Mammary epithelial cell (primary cell): ENCODE data around the gene MSANTD1.

ENCODE experiments used
- EZH2 ChIP-seq: IDR thresholded peaks from 2 replicates; pipeline ENCODE4 v1.6.1; 2012; ENCODE audit warnings: low read length, inconsistent platforms, borderline replicate concordance
- TF ChIP-seq, protein P1 (sequence below), 2 donors: IDR thresholded peaks in 1 of 2; conservative IDR thresholded peaks in 1 of 2; 2 replicates each; pipeline ENCODE4 v1.5.1; 2011 to 2012; ENCODE audit warnings: inconsistent platforms in 2 of 2, low read length in 2 of 2, mild to moderate bottlenecking in 2 of 2, control low read depth in 1 of 2, low read depth in 1 of 2; ENCODE audit not compliant: insufficient read depth in 1 of 2; ENCODE audit errors: extremely low read depth in 1 of 2

DNA sequence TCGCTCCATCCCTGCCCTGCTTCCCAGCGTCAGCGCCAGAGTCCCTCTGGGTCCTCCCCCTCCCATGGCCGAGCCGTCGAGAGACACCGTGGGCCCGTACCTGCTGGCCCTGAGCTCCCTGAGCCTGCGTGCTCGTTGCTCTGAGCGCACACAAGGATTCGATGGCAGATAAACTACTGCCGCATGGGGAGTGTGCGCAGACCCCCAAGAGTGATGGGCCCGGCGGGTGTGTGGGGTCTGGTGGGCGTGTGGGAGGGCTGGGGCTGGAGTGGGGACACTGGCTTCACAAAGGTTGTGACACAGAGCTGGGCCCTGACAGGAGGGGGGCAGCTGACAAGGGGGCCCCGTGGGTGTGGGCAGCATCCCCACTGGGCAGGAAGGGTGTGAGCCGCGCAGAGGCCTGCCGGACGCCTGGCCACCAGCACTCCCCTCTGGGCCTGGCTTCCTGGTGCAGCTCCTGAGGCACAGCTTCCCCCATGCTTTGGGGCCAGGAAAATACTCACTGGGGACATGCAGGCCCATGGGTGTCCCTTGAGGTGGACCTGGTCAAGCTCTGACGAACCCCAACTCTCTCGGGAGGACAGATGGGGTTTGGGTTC, 39.1 kb downstream of the MSANTD1 start:
- no peak for TF ChIP-seq EZH2
- TF ChIP-seq, protein P1, sequence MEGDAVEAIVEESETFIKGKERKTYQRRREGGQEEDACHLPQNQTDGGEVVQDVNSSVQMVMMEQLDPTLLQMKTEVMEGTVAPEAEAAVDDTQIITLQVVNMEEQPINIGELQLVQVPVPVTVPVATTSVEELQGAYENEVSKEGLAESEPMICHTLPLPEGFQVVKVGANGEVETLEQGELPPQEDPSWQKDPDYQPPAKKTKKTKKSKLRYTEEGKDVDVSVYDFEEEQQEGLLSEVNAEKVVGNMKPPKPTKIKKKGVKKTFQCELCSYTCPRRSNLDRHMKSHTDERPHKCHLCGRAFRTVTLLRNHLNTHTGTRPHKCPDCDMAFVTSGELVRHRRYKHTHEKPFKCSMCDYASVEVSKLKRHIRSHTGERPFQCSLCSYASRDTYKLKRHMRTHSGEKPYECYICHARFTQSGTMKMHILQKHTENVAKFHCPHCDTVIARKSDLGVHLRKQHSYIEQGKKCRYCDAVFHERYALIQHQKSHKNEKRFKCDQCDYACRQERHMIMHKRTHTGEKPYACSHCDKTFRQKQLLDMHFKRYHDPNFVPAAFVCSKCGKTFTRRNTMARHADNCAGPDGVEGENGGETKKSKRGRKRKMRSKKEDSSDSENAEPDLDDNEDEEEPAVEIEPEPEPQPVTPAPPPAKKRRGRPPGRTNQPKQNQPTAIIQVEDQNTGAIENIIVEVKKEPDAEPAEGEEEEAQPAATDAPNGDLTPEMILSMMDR (conservative IDR thresholded peaks at IDR 0.05 in 1 of 2, IDR thresholded peaks at IDR 0.05 in 1 of 2; ENCODE audit: extremely low read depth in 1 of 2, insufficient read depth in 1 of 2, low read depth in 1 of 2, low read length in 2 of 2) = no peak
